GM18873 (cell line): Measurements from ENCODE around the gene GFY.

ENCODE experiments used
- ATAC-seq: cut with Tn5 transposase; IDR thresholded peaks from one replicate; pipeline ENCODE4 v1.9.1; 2021; ENCODE audit warnings: mild to moderate bottlenecking, moderate library complexity, moderate number of reproducible peaks; ENCODE audit not compliant: unreplicated experiment, low FRiP score

GFY gene

GRCh38 chr19:49427855-49428546 is 2.8 kb downstream of the GFY start:
- ATAC-seq, result no peak

GRCh38 chr19:49428547-49429451 is 3.6 kb downstream of the GFY start:
- ATAC-seq, result no peak

- no peak for ATAC-seq
Measured at GRCh38 chr19:49430172-49430677, 5.0 kb downstream of the GFY start.

GRCh38 chr19:49430678-49431329 is 5.6 kb downstream of the GFY start:
- ATAC-seq, result no peak

GRCh38 chr19:49431330-49431749 is 6.2 kb downstream of the GFY start:
- ATAC-seq, result no peak

GRCh38 chr19:49432141-49433073 is 7.2 kb downstream of the GFY start:
- ATAC-seq, result no peak

- ATAC-seq, result no peak
Measured at GRCh38 chr19:49433240-49433901, 8.2 kb downstream of the GFY start.

- ATAC-seq, result no peak
Measured at GRCh38 chr19:49434907-49435583, 9.9 kb downstream of the GFY start.

GRCh38 chr19:49435670-49436069 is 10.5 kb downstream of the GFY start:
- ATAC-seq, result no peak

GRCh38 chr19:49436381-49437017 is 11.3 kb downstream of the GFY start:
- no peak for ATAC-seq

GRCh38 chr19:49437231-49437630 is 12.0 kb downstream of the GFY start:
- ATAC-seq, result no peak

GRCh38 chr19:49438261-49438660 is 13.1 kb downstream of the GFY start:
- no peak for ATAC-seq

GRCh38 chr19:49439836-49440235 is 14.6 kb downstream of the GFY start:
- ATAC-seq, result no peak

- no peak for ATAC-seq
Measured at GRCh38 chr19:49440439-49441209, 15.4 kb downstream of the GFY start.

- ATAC-seq, result no peak
Measured at GRCh38 chr19:49441210-49441959, 16.2 kb downstream of the GFY start, which contains the start of gene SLC17A7. SLC17A7 (minus strand) TSS chr19:49441527; CDS start chr19:49441379, 148 bp downstream.

GRCh38 chr19:49441960-49442350 is 16.8 kb downstream of the GFY start:
- no peak for ATAC-seq

- ATAC-seq, result no peak
Measured at GRCh38 chr19:49442354-49442753, 17.2 kb downstream of the GFY start.
